Right atrium auricular region (tissue), 2 donors: ENCODE results near the gene ZNF593OS. TPM values are rescaled to one million over a fixed set of nuclear protein-coding genes. Genes with fewer than 3 reads are reported as not detected.

Experiments
- DNase-seq: peaks from one replicate; pipeline ENCODE4 v3.0.0-alpha.2; 2019; ENCODE audit warnings: low spot score
- H3K27ac ChIP-seq, 2 donors: fragments of 200-600 bp; sonication (generic); 1 replicate in 1 of 2; 2 replicates in 1 of 2; pipeline ENCODE4 v1.5.1; 2016 to 2019
- H3K27me3 ChIP-seq, 2 donors: fragments of 200-600 bp; sonication (generic); one replicate each; pipeline versions ENCODE4 v1.5.1 to v1.6.0; 2017 to 2019
- H3K36me3 ChIP-seq: fragments of 200-600 bp; sonication (generic); one replicate; pipeline ENCODE4 v1.5.1; 2016
- H3K4me1 ChIP-seq, 2 donors: fragments of 200-600 bp; sonication (generic); one replicate each; pipeline versions ENCODE4 v1.5.1 to v1.6.0; 2017 to 2019
- H3K4me3 ChIP-seq, 2 donors: fragments of 200-600 bp; sonication (generic); 1 replicate in 1 of 2; 2 replicates in 1 of 2; pipeline ENCODE4 v1.5.1; 2017 to 2019; ENCODE audit warnings: mild to moderate bottlenecking in 1 of 2, moderate library complexity in 1 of 2
- H3K9me3 ChIP-seq, 2 donors: fragments of 200-600 bp; sonication (generic); one replicate each; pipeline ENCODE4 v1.5.1; 2019
- CTCF ChIP-seq, 2 donors: fragments of 200-600 bp; sonication (generic); IDR thresholded peaks; one replicate each; pipeline ENCODE4 v1.5.1; 2019; ENCODE audit warnings: antibody characterized with exemption in 2 of 2
- total RNA-seq, 2 donors: library from RNA; depleted of rRNA; stranded (reverse); fragments of >200 nt; gene quantifications; one replicate each; pipeline ENCODE4 v1.1.0, GENCODE V29; 2016

The ZNF593OS gene
- total RNA-seq, 2 donors from 2014 or later: not detected

GRCh38 chr1:26189331-26189730, 17.7 kb upstream of the ZNF593OS start:
- H3K27me3 ChIP-seq: no peaks in the 10 kb centered on the region
- H3K9me3 ChIP-seq: no peaks in the 10 kb centered on the region
- H3K4me3 ChIP-seq: no peak overlapping the region
- H3K4me1 ChIP-seq: no peaks in the 10 kb centered on the region
- no peaks in the 10 kb centered on the region for H3K36me3 ChIP-seq
- no peak for DNase-seq
- no peak for TF ChIP-seq CTCF (IDR thresholded peaks at IDR 0.05)
- H3K27ac ChIP-seq: no peak overlapping the region

- H3K4me3 ChIP-seq: no peak overlapping the region
- H3K27ac ChIP-seq: no peak overlapping the region
- H3K4me1 ChIP-seq: no peaks in the 10 kb centered on the region
- no peaks in the 10 kb centered on the region for H3K36me3 ChIP-seq
- DNase-seq: no peak
- H3K9me3 ChIP-seq: no peaks in the 10 kb centered on the region
- H3K27me3 ChIP-seq: no peaks in the 10 kb centered on the region
- no peak for TF ChIP-seq CTCF (IDR thresholded peaks at IDR 0.05)
These were observed 16.8 kb upstream of the ZNF593OS start for GRCh38 chr1:26188477-26188876.

GRCh38 chr1:26187882-26188281, 16.2 kb upstream of the ZNF593OS start:
- H3K4me1 ChIP-seq: no peaks in the 10 kb centered on the region
- DNase-seq: no peak
- H3K27me3 ChIP-seq: no peaks in the 10 kb centered on the region
- H3K9me3 ChIP-seq: no peaks in the 10 kb centered on the region
- no peak for TF ChIP-seq CTCF (IDR thresholded peaks at IDR 0.05)
- H3K27ac ChIP-seq: no peak overlapping the region
- H3K36me3 ChIP-seq: no peaks in the 10 kb centered on the region
- no peak overlapping the region for H3K4me3 ChIP-seq

GRCh38 chr1:26184883-26185282, 13.3 kb upstream of the ZNF593OS start:
- DNase-seq: no peak
- Histone ChIP-seq H3K9me3 (no peaks in the 10 kb centered on the region), H3K27me3 (no peaks in the 10 kb centered on the region), H3K4me3 (no peak overlapping the region), H3K36me3 (no peaks in the 10 kb centered on the region), H3K4me1 (no peaks in the 10 kb centered on the region), H3K27ac (no peak overlapping the region)
- no peak for TF ChIP-seq CTCF (IDR thresholded peaks at IDR 0.05)

GRCh38 chr1:26184086-26184485, 12.5 kb upstream of the ZNF593OS start:
- Histone ChIP-seq H3K36me3 (no peaks in the 10 kb centered on the region), H3K27me3 (no peaks in the 10 kb centered on the region), H3K4me1 (no peaks in the 10 kb centered on the region), H3K9me3 (no peaks in the 10 kb centered on the region), H3K4me3 (no peak overlapping the region), H3K27ac (no peak overlapping the region)
- no peak for DNase-seq
- TF ChIP-seq CTCF (IDR thresholded peaks at IDR 0.05): no peak

- DNase-seq: no peak
- Histone ChIP-seq H3K27me3 (no peaks in the 10 kb centered on the region), H3K27ac (no peak overlapping the region), H3K4me1 (no peaks in the 10 kb centered on the region), H3K4me3 (no peak overlapping the region), H3K9me3 (no peaks in the 10 kb centered on the region), H3K36me3 (no peaks in the 10 kb centered on the region)
- no peak for TF ChIP-seq CTCF (IDR thresholded peaks at IDR 0.05)
These were observed 10.7 kb upstream of the ZNF593OS start for GRCh38 chr1:26182383-26182696.
